H9 (cell line): ENCODE data around the gene ANGPTL7. TPM values are rescaled to one million over a fixed set of nuclear protein-coding genes. Genes with fewer than 3 reads are reported as not detected.

Source experiments
- DNase-seq: peaks from one replicate; pipeline ENCODE4 v3.0.0-alpha.2; 2017
- H2AFZ ChIP-seq: one replicate; pipeline ENCODE4 v1.6.1; 2013; ENCODE audit warnings: mild to moderate bottlenecking, low read length, control low read depth, moderate library complexity
- H2AK5ac ChIP-seq: 2 replicates; pipeline ENCODE4 v1.6.1; 2013; ENCODE audit warnings: low read length, control low read depth, mixed read lengths; ENCODE audit not compliant: insufficient read length
- H2BK120ac ChIP-seq: one replicate; pipeline ENCODE4 v1.6.1; 2013; ENCODE audit warnings: low read depth, mild to moderate bottlenecking, low read length, control low read depth, inconsistent platforms; ENCODE audit not compliant: poor library complexity, severe bottlenecking
- H2BK12ac ChIP-seq: 2 replicates; pipeline ENCODE4 v1.6.1; 2013; ENCODE audit warnings: low read length, control low read depth, mixed read lengths, low read depth; ENCODE audit not compliant: insufficient read length
- H2BK15ac ChIP-seq: 2 replicates; pipeline ENCODE4 v1.6.1; 2013; ENCODE audit warnings: low read depth, low read length, control low read depth
- H2BK20ac ChIP-seq: one replicate; pipeline ENCODE4 v1.6.1; 2013; ENCODE audit warnings: low read depth, mild to moderate bottlenecking, low read length, control low read depth, inconsistent platforms; ENCODE audit not compliant: poor library complexity, severe bottlenecking
- H2BK5ac ChIP-seq: 2 replicates; pipeline ENCODE4 v1.6.1; 2013; ENCODE audit warnings: low read length, control low read depth, mixed read lengths; ENCODE audit not compliant: insufficient read length
- H3K14ac ChIP-seq: 2 replicates; pipeline ENCODE4 v1.6.1; 2013; ENCODE audit warnings: low read length, control low read depth; ENCODE audit not compliant: insufficient read depth
- H3K18ac ChIP-seq: 2 replicates; pipeline ENCODE4 v1.6.1; 2013; ENCODE audit warnings: low read depth, mild to moderate bottlenecking, mixed read lengths, low read length, control low read depth; ENCODE audit not compliant: insufficient read length
- H3K23ac ChIP-seq: 2 replicates; pipeline ENCODE4 v1.6.1; 2013; ENCODE audit warnings: low read length, control low read depth, mixed read lengths, low read depth; ENCODE audit not compliant: insufficient read length
- H3K23me2 ChIP-seq: 2 replicates; pipeline ENCODE4 v1.6.1; 2013; ENCODE audit warnings: low read depth, mild to moderate bottlenecking, mixed read lengths, low read length, control low read depth; ENCODE audit not compliant: insufficient read length, poor library complexity, severe bottlenecking
- H3K27ac ChIP-seq: 2 replicates; pipeline ENCODE4 v1.5.1; 2013; ENCODE audit warnings: low read length, control low read depth, mixed read lengths, low read depth; ENCODE audit not compliant: insufficient read length
- H3K27me3 ChIP-seq: 2 replicates; pipeline ENCODE4 v1.6.1; 2013; ENCODE audit warnings: low read length, control low read depth, inconsistent platforms; ENCODE audit not compliant: insufficient read depth
- H3K4ac ChIP-seq: 2 replicates; pipeline ENCODE4 v1.6.1; 2013; ENCODE audit warnings: low read depth, mild to moderate bottlenecking, control low read depth, inconsistent platforms, low read length, moderate library complexity
- H3K4me1 ChIP-seq: 2 replicates; pipeline ENCODE4 v1.6.1; 2013; ENCODE audit warnings: low read length, control low read depth, inconsistent platforms; ENCODE audit not compliant: insufficient read depth
- H3K4me2 ChIP-seq: 2 replicates; pipeline ENCODE4 v1.6.1; 2013; ENCODE audit warnings: low read length, control low read depth, mixed read lengths; ENCODE audit not compliant: insufficient read length, insufficient read depth
- H3K56ac ChIP-seq: 2 replicates; pipeline ENCODE4 v1.6.1; 2013; ENCODE audit warnings: low read depth, mild to moderate bottlenecking, mixed read lengths, low read length, control low read depth; ENCODE audit not compliant: insufficient read length
- H3K79me1 ChIP-seq: 2 replicates; pipeline ENCODE4 v1.6.1; 2013; ENCODE audit warnings: low read depth, mild to moderate bottlenecking, moderate library complexity, low read length, control low read depth, inconsistent platforms; ENCODE audit not compliant: insufficient read depth, poor library complexity, severe bottlenecking
- H3K79me2 ChIP-seq: 2 replicates; pipeline ENCODE4 v1.6.1; 2013; ENCODE audit warnings: low read length, control low read depth, inconsistent platforms; ENCODE audit not compliant: insufficient read depth
- H3K9ac ChIP-seq: 2 replicates; pipeline ENCODE4 v1.6.1; 2013; ENCODE audit warnings: low read length, control low read depth, mixed read lengths; ENCODE audit not compliant: insufficient read length; ENCODE audit errors: extremely low read depth
- H3K9me3 ChIP-seq: one replicate; pipeline ENCODE4 v1.6.1; 2013; ENCODE audit warnings: low read depth, low read length, inconsistent platforms; ENCODE audit not compliant: control insufficient read depth
- H3T11ph ChIP-seq: one replicate; pipeline ENCODE4 v1.6.1; 2013; ENCODE audit warnings: mild to moderate bottlenecking, low read length, control low read depth, inconsistent platforms
- H4K20me1 ChIP-seq: one replicate; pipeline ENCODE4 v1.6.1; 2013; ENCODE audit not compliant: control insufficient read depth, insufficient read length, insufficient read depth
- H4K5ac ChIP-seq: 2 replicates; pipeline ENCODE4 v1.6.1; 2013; ENCODE audit warnings: low read depth, mild to moderate bottlenecking, mixed read lengths, low read length, control low read depth; ENCODE audit not compliant: insufficient read length
- H4K8ac ChIP-seq: replicated peaks from 2 replicates; pipeline ENCODE4 v1.6.1; 2013; ENCODE audit warnings: low read length, control low read depth, mixed read lengths, low read depth; ENCODE audit not compliant: insufficient read length
- H4K91ac ChIP-seq: 2 replicates; pipeline ENCODE4 v1.6.1; 2013; ENCODE audit warnings: low read depth, mild to moderate bottlenecking, moderate library complexity, mixed read lengths, low read length, control low read depth; ENCODE audit not compliant: insufficient read length
- H3K27ac Mint-ChIP-seq, 3 experiments: 2 replicates in 2 of 3; 3 replicates in 1 of 3; pipeline ENCODE4 v1.8.0; 2020 to 2021; ENCODE audit warnings: mixed read lengths in 3 of 3, mild to moderate bottlenecking in 1 of 3, moderate library complexity in 1 of 3
- H3K27me3 Mint-ChIP-seq: 2 replicates; pipeline ENCODE4 v1.8.0; 2021; ENCODE audit warnings: low read depth, mild to moderate bottlenecking, moderate library complexity, mixed read lengths
- H3K36me3 Mint-ChIP-seq, 3 experiments: 2 replicates in 2 of 3; 3 replicates in 1 of 3; pipeline ENCODE4 v1.8.0; 2020 to 2021; ENCODE audit warnings: low read depth in 3 of 3, mixed read lengths in 3 of 3; ENCODE audit not compliant: insufficient read depth in 1 of 3
- H3K4me1 Mint-ChIP-seq, 2 experiments: 2 replicates each; pipeline ENCODE4 v1.8.0; 2020; ENCODE audit warnings: mixed read lengths in 2 of 2
- H3K4me3 Mint-ChIP-seq, 2 experiments: 2 replicates in 1 of 2; 3 replicates in 1 of 2; pipeline ENCODE4 v1.8.0; 2020 to 2021; ENCODE audit warnings: mild to moderate bottlenecking in 2 of 2, mixed read lengths in 2 of 2, moderate library complexity in 1 of 2
- H3K9me3 Mint-ChIP-seq, 2 experiments: 2 replicates in 1 of 2; 3 replicates in 1 of 2; pipeline ENCODE4 v1.8.0; 2020; ENCODE audit warnings: mild to moderate bottlenecking in 2 of 2, mixed read lengths in 2 of 2, moderate library complexity in 1 of 2
- CTCF ChIP-seq: fragments of 200-600 bp; sonication (generic); conservative IDR thresholded peaks from 3 replicates; pipeline ENCODE4 v1.8.0; 2021; ENCODE audit warnings: antibody characterized with exemption, mild to moderate bottlenecking
- WGBS: extraction: QIAGEN DNeasy Blood & Tissue Kit; methylation state at CpG from one replicate; pipeline ENCODE4 v1.1.7; 2013; ENCODE audit warnings: missing lambda C conversion rate, low lambda C conversion rate, mixed read lengths; ENCODE audit not compliant: insufficient read length; ENCODE audit errors: extremely low coverage; 5-methylcytosine and 5-hydroxymethylcytosine counted together
- total RNA-seq: library from RNA; stranded (reverse); gene quantifications from 2 replicates; pipeline ENCODE4 v1.2.1, GENCODE V29; 2021

ANGPTL7 gene
- total RNA-seq, 1 experiment from 2014 or later = not detected

- DNase-seq = no peak
- no peaks in the 10 kb centered on the region for H3K79me2 ChIP-seq
- Mint-ChIP-seq H3K36me3 (peaks cover 21 to 61% (median 39%) of the 10 kb centered on the region in 3 experiments; a peak in 6 of 7 replicates), H3K4me3 (no peak overlapping the region), H3K27me3 (no peaks in the 10 kb centered on the region), H3K9me3 (no peaks in the 10 kb centered on the region), H3K4me1 (peaks cover 11 to 14% of the 10 kb centered on the region in 2 experiments), H3K27ac (no peak overlapping the region)
- H2AFZ ChIP-seq = no peak overlapping the region
- H3K9ac ChIP-seq = no peak overlapping the region
- H4K20me1 ChIP-seq = no peaks in the 10 kb centered on the region
- H2AK5ac ChIP-seq = no peak overlapping the region
- H3K9me3 ChIP-seq = no peaks in the 10 kb centered on the region
- no peak for TF ChIP-seq CTCF
- H3K18ac ChIP-seq = no peak overlapping the region
- H4K8ac ChIP-seq = no peak overlapping the region
- H3K79me1 ChIP-seq = no peaks in the 10 kb centered on the region
- H3T11ph ChIP-seq = no peak overlapping the region
- H3K4me2 ChIP-seq = no peak overlapping the region
- no peak overlapping the region for H3K4ac ChIP-seq
- H3K56ac ChIP-seq = no peak overlapping the region
- H3K4me1 ChIP-seq = 0 out of 2 replicates have a peak, but pooled peaks cover 3% of the 10 kb centered on the region
- no peak overlapping the region for H2BK5ac ChIP-seq
- no peak overlapping the region for H4K91ac ChIP-seq
- H3K27ac ChIP-seq = no peak overlapping the region
- no peaks in the 10 kb centered on the region for H3K23me2 ChIP-seq
- no peak overlapping the region for H3K23ac ChIP-seq
- no peak overlapping the region for H4K5ac ChIP-seq
- WGBS = no CpG with 5 or more reads among the region's 3 CpGs
- H2BK20ac ChIP-seq = no peak overlapping the region
- no peaks in the 10 kb centered on the region for H3K27me3 ChIP-seq
- no peak overlapping the region for H2BK12ac ChIP-seq
- H3K14ac ChIP-seq = no peak overlapping the region
- H2BK15ac ChIP-seq = no peak overlapping the region
- no peak overlapping the region for H2BK120ac ChIP-seq
These were observed 38.8 kb upstream of the ANGPTL7 start for GRCh38 chr1:11150326-11150725.
